GM18951 (cell line): ENCODE measurements around the gene TBC1D5.

Source experiments
- POLR2A ChIP-seq: IDR thresholded peaks from 4 replicates; pipeline ENCODE4 v1.6.1; 2011; ENCODE audit warnings: mild to moderate bottlenecking; ENCODE audit not compliant: insufficient read length, insufficient read depth; ENCODE audit errors: extremely low read depth
- in situ Hi-C: fragments of 300-500 bp; cut with MboI; formaldehyde crosslinking; loops from one replicate; pipeline ENCODE4 v1.12.0; 2022; ENCODE audit warnings: low sequenced_read_pairs, mixed read lengths, inconsistent platforms; ENCODE audit not compliant: unreplicated experiment

Gene TBC1D5

GRCh38 chr3:17119201-17120072, 623.0 kb downstream of the TBC1D5 start:
- in situ Hi-C loops, result no loop called here
- no peak for TF ChIP-seq POLR2A

- in situ Hi-C loops, result no loop called here
- TF ChIP-seq POLR2A, result no peak
These were observed 623.7 kb downstream of the TBC1D5 start for GRCh38 chr3:17118771-17119170.

- TF ChIP-seq POLR2A, result no peak
- in situ Hi-C loops, result no loop called here
These were observed 626.3 kb downstream of the TBC1D5 start for GRCh38 chr3:17116007-17116600.

- in situ Hi-C loops, result no loop called here
- TF ChIP-seq POLR2A, result no peak
These were observed 627.2 kb downstream of the TBC1D5 start for GRCh38 chr3:17115186-17115585.

GRCh38 chr3:17111586-17111985, 630.8 kb downstream of the TBC1D5 start:
- in situ Hi-C loops, result no loop called here
- TF ChIP-seq POLR2A, result no peak

GRCh38 chr3:17110660-17111396, 631.6 kb downstream of the TBC1D5 start:
- in situ Hi-C loops, result no loop called here

More at GRCh38 chr3:17110660-17111396, 631.6 kb downstream of the TBC1D5 start:
- TF ChIP-seq POLR2A, result no peak
